Stimulated activated CD8-positive, alpha-beta memory T cell treated with anti-CD3 and anti-CD28 coated beads, Interleukin-12 subunit alpha, Interleukin-12 subunit beta, amount 100 ng/mL, for 24 hours (primary cell): ENCODE measurements around the gene PARP3.

ENCODE experiments used
- DNase-seq: peaks from one replicate; pipeline ENCODE4 v3.0.0-alpha.2; 2020; ENCODE audit errors: extremely low read depth

Gene PARP3

GRCh38 chr3:51948016-51948580 lies 5.9 kb downstream of the PARP3 start:
- DNase-seq: no peak

- no peak for DNase-seq
Observed at GRCh38 chr3:51949121-51949520, 7.0 kb downstream of the PARP3 start.

GRCh38 chr3:51950899-51951298 lies 8.7 kb downstream of the PARP3 start:
- no peak for DNase-seq

GRCh38 chr3:51953445-51953844 lies 11.3 kb downstream of the PARP3 start:
- no peak for DNase-seq

- no peak for DNase-seq
Observed at GRCh38 chr3:51954105-51954504, 11.9 kb downstream of the PARP3 start.

GRCh38 chr3:51954713-51955112 lies 12.6 kb downstream of the PARP3 start:
- no peak for DNase-seq

GRCh38 chr3:51955175-51955892 lies 13.2 kb downstream of the PARP3 start, which contains the start of gene GPR62:
TSS of gene GPR62 (plus strand) at chr3:51955381. CDS start at chr3:51955653, 272 bp downstream.
- no peak for DNase-seq

GRCh38 chr3:51955893-51956770 lies 14.0 kb downstream of the PARP3 start:
- DNase-seq: no peak

- DNase-seq: no peak
Observed at GRCh38 chr3:51957520-51958205, 15.5 kb downstream of the PARP3 start.

- no peak for DNase-seq
Observed at GRCh38 chr3:51958603-51959521, 16.7 kb downstream of the PARP3 start.

GRCh38 chr3:51959651-51960050 lies 17.5 kb downstream of the PARP3 start:
- no peak for DNase-seq

- DNase-seq: no peak
Observed at GRCh38 chr3:51960386-51960785, 18.2 kb downstream of the PARP3 start.

GRCh38 chr3:51961011-51961410 lies 18.8 kb downstream of the PARP3 start:
- DNase-seq: no peak

GRCh38 chr3:51961602-51962569 lies 19.7 kb downstream of the PARP3 start:
- DNase-seq: no peak

- DNase-seq: no peak
Observed at GRCh38 chr3:51962854-51963530, 20.8 kb downstream of the PARP3 start.

- DNase-seq: no peak
Observed at GRCh38 chr3:51963951-51964451, 21.8 kb downstream of the PARP3 start.

GRCh38 chr3:51964521-51964920 lies 22.4 kb downstream of the PARP3 start:
- no peak for DNase-seq

GRCh38 chr3:51966016-51966415 lies 23.9 kb downstream of the PARP3 start:
- no peak for DNase-seq

GRCh38 chr3:51966486-51966885 lies 24.3 kb downstream of the PARP3 start:
- DNase-seq: no peak
